ENCODE results near the gene RAB17. TPM values are rescaled to one million over a fixed set of nuclear protein-coding genes. Genes with fewer than 3 reads are reported as not detected.

Gene RAB17
- not detected for total RNA-seq

- ChIA-PET POLR2A (no interaction called here), CTCF (interaction anchor here (0.8 to 1.1 kb wide), 2 partner anchors 9 to 83 kb away, joined by 3 read pairs; no protein-coding TSS in a partner anchor)
- no peak for DNase-seq
- Mint-ChIP-seq H3K36me3 (ENCODE audit: low read depth) (no peaks in the 10 kb centered on the region), H3K27ac (no peak within 1 kb of the TSS), H3K4me3 (no peak within 1 kb of the TSS), H3K4me1 (peaks cover 16% of the 10 kb centered on the region), H3K9me3 (no peaks in the 10 kb centered on the region), H3K27me3 (peaks cover 8% of the 10 kb centered on the region)
These were observed at the start of gene RAB17 for GRCh38 chr2:237590272-237591140. Gene RAB17 (minus strand): TSS chr2:237590734. CDS start chr2:237586154, 4,580 bp downstream.

GRCh38 chr2:237639836-237640220 lies 49.3 kb upstream of the RAB17 start:
- no peak overlapping the region for H3K27ac Mint-ChIP-seq
- ChIA-PET CTCF (interaction anchor here (0.9 to 1.9 kb wide), 3 partner anchors 10 to 30 kb away, joined by 3 to 7 read pairs (median 3); no protein-coding TSS in a partner anchor), POLR2A (no interaction called here)
- peaks cover 2% of the 10 kb centered on the region for H3K9me3 Mint-ChIP-seq
- no peak overlapping the region for H3K4me3 Mint-ChIP-seq
- H3K36me3 Mint-ChIP-seq (ENCODE audit: low read depth), result peaks cover 5% of the 10 kb centered on the region
- no peak for DNase-seq
- peaks cover 4% of the 10 kb centered on the region for H3K27me3 Mint-ChIP-seq
- peaks cover 7% of the 10 kb centered on the region for H3K4me1 Mint-ChIP-seq

GRCh38 chr2:237639052-237639835 lies 48.7 kb upstream of the RAB17 start:
- Mint-ChIP-seq H3K4me3 (no peak overlapping the region), H3K4me1 (peaks cover 7% of the 10 kb centered on the region), H3K27ac (no peak overlapping the region), H3K27me3 (peaks cover 5% of the 10 kb centered on the region), H3K36me3 (ENCODE audit: low read depth) (peaks cover 5% of the 10 kb centered on the region), H3K9me3 (peaks cover 3% of the 10 kb centered on the region)
- no peak for DNase-seq
- CTCF ChIA-PET, result interaction anchor here (0.9 to 1.9 kb wide), 3 partner anchors 9 to 31 kb away, joined by 3 to 7 read pairs (median 3); no protein-coding TSS in a partner anchor
- POLR2A ChIA-PET, result no interaction called here

- H3K4me3 Mint-ChIP-seq, result no peak overlapping the region
These were observed 47.6 kb upstream of the RAB17 start for GRCh38 chr2:237638176-237638575.

GRCh38 chr2:237637429-237638135 lies 47.0 kb upstream of the RAB17 start:
- Mint-ChIP-seq H3K4me3 (no peak overlapping the region), H3K9me3 (peaks cover 3% of the 10 kb centered on the region), H3K36me3 (ENCODE audit: low read depth) (peaks cover 5% of the 10 kb centered on the region), H3K27ac (no peak overlapping the region), H3K4me1 (peaks cover 7% of the 10 kb centered on the region), H3K27me3 (peaks cover 5% of the 10 kb centered on the region)
- ChIA-PET CTCF (no interaction called here), POLR2A (no interaction called here)
- no peak for DNase-seq

More at GRCh38 chr2:237638176-237638575, 47.6 kb upstream of the RAB17 start:
- peaks cover 5% of the 10 kb centered on the region for H3K36me3 Mint-ChIP-seq (ENCODE audit: low read depth)
- ChIA-PET POLR2A (no interaction called here), CTCF (no interaction called here)
- H3K4me1 Mint-ChIP-seq, result peaks cover 7% of the 10 kb centered on the region
- no peak for DNase-seq
- peaks cover 5% of the 10 kb centered on the region for H3K27me3 Mint-ChIP-seq
- H3K9me3 Mint-ChIP-seq, result peaks cover 3% of the 10 kb centered on the region
- no peak overlapping the region for H3K27ac Mint-ChIP-seq

- peaks cover 5% of the 10 kb centered on the region for H3K36me3 Mint-ChIP-seq (ENCODE audit: low read depth)
- POLR2A ChIA-PET, result no interaction called here
- H3K4me1 Mint-ChIP-seq, result peaks cover 7% of the 10 kb centered on the region
- no peak overlapping the region for H3K4me3 Mint-ChIP-seq
- CTCF ChIA-PET, result interaction anchor here (1.5 to 1.9 kb wide), 2 partner anchors 10 to 20 kb away, joined by 3 to 6 read pairs; partner anchors contain the start of gene LRRFIP1
- no peak overlapping the region for H3K27ac Mint-ChIP-seq
- H3K27me3 Mint-ChIP-seq, result peaks cover 5% of the 10 kb centered on the region
- H3K9me3 Mint-ChIP-seq, result peaks cover 3% of the 10 kb centered on the region
- no peak for DNase-seq
These were observed 46.0 kb upstream of the RAB17 start for GRCh38 chr2:237636578-237636977.

- H3K4me3 Mint-ChIP-seq, result no peak overlapping the region
- ChIA-PET CTCF (no interaction called here), POLR2A (no interaction called here)
- H3K36me3 Mint-ChIP-seq (ENCODE audit: low read depth), result peaks cover 5% of the 10 kb centered on the region
- H3K4me1 Mint-ChIP-seq, result peaks cover 20% of the 10 kb centered on the region
- peaks cover 3% of the 10 kb centered on the region for H3K9me3 Mint-ChIP-seq
- no peak overlapping the region for H3K27ac Mint-ChIP-seq
- H3K27me3 Mint-ChIP-seq, result peaks cover 29% of the 10 kb centered on the region
- no peak for DNase-seq
These were observed 42.6 kb upstream of the RAB17 start for GRCh38 chr2:237633061-237633561.

- Mint-ChIP-seq H3K4me1 (peaks cover 22% of the 10 kb centered on the region), H3K4me3 (no peak overlapping the region), H3K36me3 (ENCODE audit: low read depth) (peaks cover 5% of the 10 kb centered on the region), H3K27me3 (peaks cover 32% of the 10 kb centered on the region), H3K27ac (no peak overlapping the region), H3K9me3 (peaks cover 3% of the 10 kb centered on the region)
- no peak for DNase-seq
- POLR2A ChIA-PET, result no interaction called here
- CTCF ChIA-PET, result interaction anchor here (1.1 kb wide), 1 partner anchor 29 kb away, joined by 3 read pairs; no protein-coding TSS in a partner anchor
These were observed 41.5 kb upstream of the RAB17 start for GRCh38 chr2:237631801-237632585.

GRCh38 chr2:237631007-237631785 lies 40.7 kb upstream of the RAB17 start:
- ChIA-PET CTCF (interaction anchor here (1.1 to 2.1 kb wide), 2 partner anchors 8 to 28 kb away, joined by 3 to 7 read pairs; no protein-coding TSS in a partner anchor), POLR2A (no interaction called here)
- Mint-ChIP-seq H3K9me3 (peaks cover 3% of the 10 kb centered on the region), H3K27ac (no peak overlapping the region), H3K4me3 (no peak overlapping the region), H3K27me3 (peaks cover 40% of the 10 kb centered on the region), H3K4me1 (peaks cover 19% of the 10 kb centered on the region), H3K36me3 (ENCODE audit: low read depth) (peaks cover 2% of the 10 kb centered on the region)
- DNase-seq, result no peak

GRCh38 chr2:237630216-237631000 lies 39.9 kb upstream of the RAB17 start:
- Mint-ChIP-seq H3K9me3 (peaks cover 3% of the 10 kb centered on the region), H3K27me3 (peaks cover 48% of the 10 kb centered on the region), H3K36me3 (ENCODE audit: low read depth) (peaks cover 2% of the 10 kb centered on the region), H3K27ac (no peak overlapping the region), H3K4me1 (peaks cover 18% of the 10 kb centered on the region), H3K4me3 (no peak overlapping the region)
- ChIA-PET POLR2A (no interaction called here), CTCF (interaction anchor here (2.1 kb wide), 1 partner anchor 9 kb away, joined by 7 read pairs; no protein-coding TSS in a partner anchor)
- DNase-seq, result no peak

GRCh38 chr2:237629739-237630138 lies 39.2 kb upstream of the RAB17 start:
- no peaks in the 10 kb centered on the region for H3K36me3 Mint-ChIP-seq (ENCODE audit: low read depth)
- H3K9me3 Mint-ChIP-seq, result peaks cover under 1% of the 10 kb centered on the region
- CTCF ChIA-PET, result interaction anchor here (2.1 kb wide), 1 partner anchor 10 kb away, joined by 7 read pairs; no protein-coding TSS in a partner anchor
- POLR2A ChIA-PET, result no interaction called here
- no peak for DNase-seq
- no peak overlapping the region for H3K4me3 Mint-ChIP-seq
- peaks cover 18% of the 10 kb centered on the region for H3K4me1 Mint-ChIP-seq
- H3K27me3 Mint-ChIP-seq, result peaks cover 50% of the 10 kb centered on the region
- H3K27ac Mint-ChIP-seq, result no peak overlapping the region
